ENCODE data around the gene MYORG. TPM values are rescaled to one million over a fixed set of nuclear protein-coding genes. Genes with fewer than 3 reads are reported as not detected.

MYORG gene
- total and polyA plus RNA-seq, 9 of the 15 experiments (the other 6 are each of a cell fraction or from before 2014, with no cell fraction given), result 0.06 to 0.82 (median 0.18) TPM

- BruUV-seq (replicated peaks), result no TSS peak
- intact Hi-C loops (cut with micrococcal nuclease), result no loop called here
Measured at GRCh38 chr9:34331196-34331595, 45.5 kb downstream of the MYORG start.

GRCh38 chr9:34328987-34329832, 47.5 kb downstream of the MYORG start, which contains the start of the genes KIF24 and NUDT2:
Gene KIF24 (minus strand): TSS chr9:34329268. CDS start chr9:34311346, 17,922 bp downstream.
Gene NUDT2 (plus strand): TSS chr9:34329569. CDS start chr9:34339040, 9,471 bp downstream.
- H2AFZ ChIP-seq (ENCODE audit: low read depth, low read length), result peak within 1 kb of the TSS; percentile 98
- H3K9me1 ChIP-seq (ENCODE audit: control insufficient read depth, insufficient read depth, low read length), result no peaks in the 10 kb centered on the region
- no peaks in the 10 kb centered on the region for H3K27me3 ChIP-seq (ENCODE audit: control insufficient read depth in 2 of 2, insufficient read depth in 2 of 2, low read length in 2 of 2)
- peak within 1 kb of the TSS; percentile 93 to 99 for H3K9ac ChIP-seq (ENCODE audit: insufficient read depth in 1 of 2, low read depth in 2 of 2, low read length in 2 of 2)
- no peaks in the 10 kb centered on the region; the same call in 2 of the 3 replicates for H3K36me3 ChIP-seq (ENCODE audit: control insufficient read depth, insufficient read depth, low read length)
- FAIRE-seq (peak; percentile 100), ATAC-seq (peak; percentile 95), DNase-seq (ENCODE audit: extremely low read depth in 1 of 4, low spot score in 3 of 4) (peak; percentile 89 to 98 (median 92))
- 2% methylated on average over 56 of the region's 64 CpGs for WGBS (ENCODE audit: insufficient coverage, low coverage, missing lambda C conversion rate)
- no TSS peak for BruUV-seq (replicated peaks)
- CTCF ChIA-PET (ENCODE audit: low intra/inter-chr PET ratio), result no interaction called here
- POLR2A ChIA-PET, result no interaction called here
- in situ Hi-C loops (cut with MboI), result no loop called here
- H3K9me3 ChIP-seq (replicated peaks; ENCODE audit: control insufficient read depth, insufficient read depth, low read depth, low read length), result no peaks in the 10 kb centered on the region
- H4K20me1 ChIP-seq (replicated peaks; ENCODE audit: control insufficient read depth, insufficient read depth, low read length), result no peaks in the 10 kb centered on the region
- H3K27ac ChIP-seq (ENCODE audit: extremely low read depth, low read depth, low read length), result peak within 1 kb of the TSS; percentile 97
- peak within 1 kb of the TSS; percentile 84 for H3K4me3 ChIP-seq
- peaks cover 49% of the 10 kb centered on the region for H3K79me2 ChIP-seq (ENCODE audit: control insufficient read depth, insufficient read depth, low read length)
- intact Hi-C loops (cut with micrococcal nuclease), result no loop called here
- peaks cover 10 to 13% of the 10 kb centered on the region in 2 experiments; a peak in 4 of 5 replicates for H3K4me1 ChIP-seq (replicated peaks in 1 of 2; ENCODE audit: control insufficient read depth in 2 of 2, insufficient read depth in 2 of 2, low read length in 2 of 2)
- peak within 1 kb of the TSS; percentile 98 for H3K4me2 ChIP-seq (ENCODE audit: insufficient read depth, low read length)
- peak; percentile 12 for TF ChIP-seq NFIC (IDR thresholded peaks at IDR 0.05)
- TF ChIP-seq HINFP (tag; conservative IDR thresholded peaks at IDR 0.05; ENCODE audit: low read depth), result no peak
- TF ChIP-seq MXI1 (IDR thresholded peaks at IDR 0.05; ENCODE audit: low read depth, low read length), result 0 out of 2 replicates have a peak, but pooled peaks have one; percentile 31
- TF ChIP-seq FOXK1 (CRISPR knock-in tag; IDR thresholded peaks at IDR 0.05; ENCODE audit: borderline replicate concordance), result 0 out of 2 replicates have a peak, but pooled peaks have one; percentile 4
- peak; percentile 67 for TF ChIP-seq GMEB1 (CRISPR knock-in tag; IDR thresholded peaks at IDR 0.05)
- peak; percentile 56 for TF ChIP-seq HCFC1 (IDR thresholded peaks at IDR 0.05; ENCODE audit: low read depth, low read length)
- TF ChIP-seq ZBTB43 (CRISPR knock-in tag; IDR thresholded peaks at IDR 0.05), result no peak

More at GRCh38 chr9:34331196-34331595, 45.5 kb downstream of the MYORG start:
- WGBS (ENCODE audit: insufficient coverage, low coverage, missing lambda C conversion rate), result 56% methylated on average over 1 of the region's 1 CpG
- ATAC-seq (no peak), DNase-seq (ENCODE audit: extremely low read depth in 1 of 4, low spot score in 3 of 4) (no peak), FAIRE-seq (no peak)
- Histone ChIP-seq H3K4me3 (no peak overlapping the region), H3K9me3 (replicated peaks; ENCODE audit: control insufficient read depth, insufficient read depth, low read depth, low read length) (no peaks in the 10 kb centered on the region), H4K20me1 (replicated peaks; ENCODE audit: control insufficient read depth, insufficient read depth, low read length) (no peaks in the 10 kb centered on the region), H3K27ac (ENCODE audit: extremely low read depth, low read depth, low read length) (no peak overlapping the region), H3K79me2 (ENCODE audit: control insufficient read depth, insufficient read depth, low read length) (peaks cover 37% of the 10 kb centered on the region), H3K4me1 (replicated peaks in 1 of 2; ENCODE audit: control insufficient read depth in 2 of 2, insufficient read depth in 2 of 2, low read length in 2 of 2) (peaks cover 10 to 13% of the 10 kb centered on the region in 2 experiments; a peak in 3 of 5 replicates), H3K9me1 (ENCODE audit: control insufficient read depth, insufficient read depth, low read length) (no peaks in the 10 kb centered on the region), H3K4me2 (ENCODE audit: insufficient read depth, low read length) (no peak overlapping the region), H3K9ac (ENCODE audit: insufficient read depth in 1 of 2, low read depth in 2 of 2, low read length in 2 of 2) (no peak overlapping the region), H2AFZ (ENCODE audit: low read depth, low read length) (no peak overlapping the region), H3K27me3 (ENCODE audit: control insufficient read depth in 2 of 2, insufficient read depth in 2 of 2, low read length in 2 of 2) (no peaks in the 10 kb centered on the region), H3K36me3 (ENCODE audit: control insufficient read depth, insufficient read depth, low read length) (no peaks in the 10 kb centered on the region; the same call in 2 of the 3 replicates)
- in situ Hi-C loops (cut with MboI), result no loop called here
- no peak for TF ChIP-seq ZFP1 (CRISPR knock-in tag; IDR thresholded peaks at IDR 0.05)
- ChIA-PET POLR2A (interaction anchor here (1.4 to 1.6 kb wide), 2 partner anchors 8 to 45 kb away, joined by 3 to 4 read pairs; partner anchors contain the start of gene MYORG), CTCF (ENCODE audit: low intra/inter-chr PET ratio) (interaction anchor here (0.8 to 1.2 kb wide), 2 partner anchors 48 to 303 kb away, joined by 3 read pairs; no protein-coding TSS in a partner anchor)

Measured in K562 (cell line).